ENCODE results near the gene TPX2.

Gene TPX2

GRCh38 chr20:31695849-31696804 is 43.0 kb upstream of the TPX2 start:
- no peak for DNase-seq (ENCODE audit: low read depth)
- H3K4me3 ChIP-seq (ENCODE audit: low read length): no peak overlapping the region
- TF ChIP-seq CTCF (conservative IDR thresholded peaks at IDR 0.05; ENCODE audit: low read depth, low read length): no peak

GRCh38 chr20:31698243-31698802 is 40.8 kb upstream of the TPX2 start:
- no peak for TF ChIP-seq CTCF (conservative IDR thresholded peaks at IDR 0.05; ENCODE audit: low read depth, low read length)
- no peak overlapping the region for H3K4me3 ChIP-seq (ENCODE audit: low read length)
- DNase-seq (ENCODE audit: low read depth): no peak

GRCh38 chr20:31698803-31699718 is 40.0 kb upstream of the TPX2 start:
- no peak overlapping the region for H3K4me3 ChIP-seq (ENCODE audit: low read length)
- TF ChIP-seq CTCF (conservative IDR thresholded peaks at IDR 0.05; ENCODE audit: low read depth, low read length): no peak
- peak; percentile 97 for DNase-seq (ENCODE audit: low read depth)

GRCh38 chr20:31699801-31700728 is 39.0 kb upstream of the TPX2 start:
- DNase-seq (ENCODE audit: low read depth): no peak
- no peak overlapping the region for H3K4me3 ChIP-seq (ENCODE audit: low read length)
- no peak for TF ChIP-seq CTCF (conservative IDR thresholded peaks at IDR 0.05; ENCODE audit: low read depth, low read length)

GRCh38 chr20:31700747-31701146 is 38.3 kb upstream of the TPX2 start:
- no peak overlapping the region for H3K4me3 ChIP-seq (ENCODE audit: low read length)
- no peak for TF ChIP-seq CTCF (conservative IDR thresholded peaks at IDR 0.05; ENCODE audit: low read depth, low read length)
- DNase-seq (ENCODE audit: low read depth): no peak

GRCh38 chr20:31701591-31701990 is 37.5 kb upstream of the TPX2 start:
- TF ChIP-seq CTCF (conservative IDR thresholded peaks at IDR 0.05; ENCODE audit: low read depth, low read length): no peak
- H3K4me3 ChIP-seq (ENCODE audit: low read length): no peak overlapping the region
- no peak for DNase-seq (ENCODE audit: low read depth)

Measured in retinal pigment epithelial cell (primary cell).